HG02885 (cell line): ENCODE measurements around the gene SMARCB1.
"Not testable (repeated sequence)": the region's sequence is repeated elsewhere in the genome, so short reads cannot be mapped to it uniquely, and the experiment has no call there.

Experiments
- ATAC-seq: cut with Tn5 transposase; IDR thresholded peaks from one replicate; pipeline ENCODE4 v1.9.1; 2021; ENCODE audit warnings: mild to moderate bottlenecking; ENCODE audit not compliant: unreplicated experiment, poor library complexity

Gene SMARCB1

DNA sequence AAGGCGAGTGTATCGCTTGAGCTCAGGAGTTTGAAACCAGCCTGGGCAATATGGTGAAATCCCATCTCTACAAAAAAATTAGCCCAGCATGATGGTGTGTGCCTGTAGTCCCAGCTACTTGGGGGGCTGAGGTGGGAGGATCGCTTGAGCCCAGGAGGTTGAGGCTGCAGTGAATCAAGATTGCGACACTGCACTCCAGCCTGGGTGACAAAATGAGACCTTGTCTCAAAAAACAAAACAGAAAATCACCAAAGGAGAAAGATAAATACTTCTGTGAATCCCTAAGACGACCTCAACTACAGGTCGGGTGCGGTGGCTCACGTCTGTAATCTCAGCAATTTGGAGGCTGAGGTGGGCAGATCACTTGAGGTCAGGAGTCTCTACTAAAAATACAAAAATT is 73.4 kb downstream of the SMARCB1 start:
- not testable (repeated sequence) for ATAC-seq

DNA sequence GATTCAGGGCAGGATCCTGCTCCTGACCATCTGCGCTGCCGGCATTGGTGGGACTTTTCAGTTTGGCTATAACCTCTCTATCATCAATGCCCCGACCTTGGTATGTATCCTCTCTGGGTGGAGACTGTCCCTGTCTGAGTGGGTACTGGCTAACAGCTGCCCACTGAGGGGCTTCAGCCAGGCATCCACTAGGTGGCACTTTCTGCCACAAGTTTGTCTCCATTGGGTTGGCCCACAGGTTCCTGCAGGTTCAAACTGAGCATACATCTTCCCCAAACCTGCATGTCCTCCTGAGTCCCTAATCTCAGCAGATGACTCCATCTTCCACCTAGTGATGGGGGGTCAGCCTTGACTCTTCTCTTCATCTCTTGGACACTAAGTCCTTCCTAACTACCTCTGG is 75.3 kb downstream of the SMARCB1 start:
- no peak for ATAC-seq

DNA sequence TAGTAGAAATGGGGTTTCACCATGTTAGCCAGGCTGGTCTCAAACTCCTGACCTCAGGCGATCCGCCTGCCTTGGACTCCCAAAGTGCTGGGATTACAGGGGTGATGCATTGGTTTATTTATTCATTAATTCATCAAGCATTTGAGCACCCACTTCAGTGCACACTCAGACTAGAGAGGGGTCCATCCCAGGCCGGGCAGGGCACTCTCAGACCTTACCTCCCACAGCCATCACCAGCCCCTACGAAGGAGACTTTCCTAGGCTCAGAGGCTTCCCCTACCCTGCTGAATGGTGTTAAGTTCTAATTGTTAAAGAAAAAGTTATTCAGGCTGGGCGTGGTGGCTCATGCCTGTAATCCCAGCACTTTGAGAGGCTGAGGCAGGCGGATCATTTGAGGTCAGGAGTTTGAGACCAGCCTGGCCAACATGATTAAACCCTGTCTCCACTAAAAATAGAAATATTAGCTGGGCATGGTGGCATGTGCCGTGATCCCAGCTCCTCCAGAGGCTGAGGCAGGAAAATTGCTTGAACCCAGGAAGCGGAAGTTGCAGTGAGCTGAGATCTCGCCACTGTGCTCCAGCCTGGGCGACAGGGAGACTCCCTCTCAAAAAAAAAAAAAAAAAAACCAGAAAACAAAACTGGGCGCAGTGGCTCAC is 77.9 kb downstream of the SMARCB1 start:
- ATAC-seq: not testable (repeated sequence)

DNA sequence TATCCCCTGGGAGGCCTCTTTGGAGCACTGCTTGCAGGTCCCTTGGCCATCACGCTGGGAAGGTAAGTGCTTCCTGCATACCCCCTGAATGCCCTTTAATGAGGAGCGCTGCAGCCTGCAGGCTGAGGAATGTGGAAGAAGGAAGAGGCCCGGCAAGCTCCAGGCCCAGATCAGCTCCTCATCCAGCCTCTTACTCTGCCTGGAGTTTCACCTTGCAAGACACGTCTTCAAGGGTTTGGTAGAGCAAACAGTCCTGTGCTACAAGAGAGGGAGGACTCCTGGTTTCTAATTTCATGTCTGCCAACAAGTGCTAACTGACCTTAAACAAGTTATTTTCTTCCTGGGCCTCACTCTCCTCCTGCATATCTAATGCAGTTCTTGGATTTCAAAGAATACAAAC is 81.8 kb downstream of the SMARCB1 start:
- no peak for ATAC-seq

DNA sequence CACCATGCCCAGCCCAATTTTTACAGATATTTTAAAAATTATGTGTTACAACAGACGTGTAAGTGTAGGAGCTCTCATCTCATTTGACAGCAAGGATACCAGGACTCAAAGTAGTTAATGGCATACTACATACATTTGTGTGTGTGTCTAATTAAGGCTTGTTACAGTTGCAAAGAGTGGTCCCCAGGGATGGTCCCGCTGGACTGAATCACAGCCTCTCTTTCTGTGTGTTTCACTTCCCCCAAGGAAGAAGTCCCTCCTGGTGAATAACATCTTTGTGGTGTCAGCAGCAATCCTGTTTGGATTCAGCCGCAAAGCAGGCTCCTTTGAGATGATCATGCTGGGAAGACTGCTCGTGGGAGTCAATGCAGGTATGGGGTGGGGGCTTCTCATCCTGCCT is 88.1 kb downstream of the SMARCB1 start:
- no peak for ATAC-seq

DNA sequence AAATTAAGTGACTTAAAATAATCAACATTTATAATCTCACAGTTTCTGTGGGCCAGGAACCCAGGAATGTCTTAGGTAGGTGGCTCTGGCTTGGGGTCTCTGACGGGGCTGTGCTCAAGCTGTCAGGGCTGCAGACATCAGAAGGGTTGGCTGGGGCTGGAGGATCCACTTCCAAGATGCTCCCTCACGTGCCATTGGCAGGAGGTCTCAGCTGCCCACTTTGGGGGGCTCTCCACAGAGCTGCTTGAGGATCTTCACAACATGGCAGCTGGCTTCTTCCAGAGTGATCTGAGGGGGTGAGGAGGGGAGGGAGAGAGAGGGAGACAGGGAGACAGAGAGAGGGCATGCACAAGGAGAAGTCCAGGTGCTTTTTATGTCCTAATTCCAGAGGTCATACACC is 89.0 kb downstream of the SMARCB1 start:
- ATAC-seq: no peak

DNA sequence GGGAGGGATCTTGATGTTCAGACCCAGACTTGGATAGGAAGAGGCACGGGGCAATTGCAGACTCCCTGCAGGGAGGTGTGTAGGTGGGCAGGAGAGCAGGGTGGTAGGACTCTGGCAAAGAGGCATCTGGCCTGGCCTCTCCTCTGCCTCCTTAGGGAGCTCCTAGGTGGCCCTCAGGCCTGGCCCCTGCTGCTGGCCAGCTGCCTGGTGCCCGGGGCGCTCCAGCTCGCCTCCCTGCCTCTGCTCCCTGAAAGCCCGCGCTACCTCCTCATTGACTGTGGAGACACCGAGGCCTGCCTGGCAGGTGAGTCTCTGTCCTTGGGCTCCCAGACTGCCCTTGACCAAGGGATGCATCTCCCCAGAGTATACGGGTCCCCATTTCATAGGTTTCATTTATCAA is 90.8 kb downstream of the SMARCB1 start:
- no peak for ATAC-seq

DNA sequence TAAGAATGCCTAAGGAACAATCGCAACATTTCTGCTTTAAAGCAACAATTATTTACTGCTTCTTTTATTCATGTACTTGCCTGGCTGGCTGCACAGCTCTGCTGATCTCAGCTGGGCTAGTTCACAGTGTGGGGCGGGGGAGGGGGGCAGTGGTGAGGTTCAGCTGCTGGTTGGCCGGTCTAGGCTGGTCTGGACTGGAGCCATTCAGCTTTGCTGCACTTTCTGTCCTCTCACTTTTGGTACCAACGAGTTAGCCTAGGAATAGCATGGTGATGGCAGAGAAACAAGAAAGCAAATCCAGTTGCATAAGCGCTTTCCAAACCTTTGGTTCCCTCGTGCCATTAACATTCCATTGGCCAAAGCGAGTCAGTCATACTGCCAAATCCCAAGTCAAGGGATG is 91.5 kb downstream of the SMARCB1 start:
- ATAC-seq: no peak

DNA sequence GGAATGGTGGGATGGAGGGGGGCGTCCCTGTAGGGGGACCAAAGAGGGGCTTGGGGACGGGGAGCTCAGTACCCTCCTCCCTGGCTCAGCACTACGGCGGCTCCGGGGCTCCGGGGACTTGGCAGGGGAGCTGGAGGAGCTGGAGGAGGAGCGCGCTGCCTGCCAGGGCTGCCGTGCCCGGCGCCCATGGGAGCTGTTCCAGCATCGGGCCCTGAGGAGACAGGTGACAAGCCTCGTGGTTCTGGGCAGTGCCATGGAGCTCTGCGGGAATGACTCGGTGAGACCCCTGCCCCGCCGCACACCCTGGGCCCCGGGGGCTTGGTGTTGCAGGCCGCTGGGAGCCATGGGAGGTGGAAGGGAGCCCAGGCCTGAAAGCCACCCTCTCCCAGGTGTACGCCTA is 95.6 kb downstream of the SMARCB1 start:
- ATAC-seq: no peak

DNA sequence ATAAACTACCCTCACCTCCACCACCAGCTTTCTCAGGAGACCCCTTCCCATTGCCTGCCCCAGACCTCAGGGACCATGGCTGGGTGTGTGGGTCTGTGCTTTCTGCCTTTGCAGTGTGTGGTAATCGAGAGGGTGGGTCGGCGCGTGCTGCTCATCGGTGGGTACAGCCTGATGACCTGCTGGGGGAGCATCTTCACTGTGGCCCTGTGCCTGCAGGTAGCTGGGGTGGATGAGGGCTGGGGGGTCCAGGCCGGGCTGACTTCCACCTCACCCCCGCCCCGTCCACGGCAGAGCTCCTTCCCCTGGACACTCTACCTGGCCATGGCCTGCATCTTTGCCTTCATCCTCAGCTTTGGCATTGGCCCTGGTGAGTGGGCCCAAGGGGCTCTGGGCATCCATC is 96.9 kb downstream of the SMARCB1 start:
- ATAC-seq: no peak

DNA sequence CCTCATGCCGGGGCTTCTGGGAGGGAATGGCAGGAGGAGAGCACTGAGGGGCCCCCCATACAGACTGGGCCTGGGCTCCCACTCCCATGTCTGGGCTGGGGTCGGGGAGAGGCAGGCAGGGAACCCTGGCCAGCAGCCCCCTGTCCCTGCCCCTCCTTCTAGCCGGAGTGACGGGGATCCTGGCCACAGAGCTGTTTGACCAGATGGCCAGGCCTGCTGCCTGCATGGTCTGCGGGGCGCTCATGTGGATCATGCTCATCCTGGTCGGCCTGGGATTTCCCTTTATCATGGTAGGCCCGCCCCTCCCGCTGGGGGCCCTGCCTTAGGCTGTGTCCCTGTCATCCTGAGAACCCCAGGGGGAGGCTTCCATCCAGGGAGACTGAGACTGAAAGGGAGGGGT is 97.4 kb downstream of the SMARCB1 start:
- no peak for ATAC-seq
